ENCODE measurements around the gene LRP1B. TPM values are rescaled to one million over a fixed set of nuclear protein-coding genes. Genes with fewer than 3 reads are reported as not detected.

Gene LRP1B
- total RNA-seq, 6 experiments from 2014 or later: 0.06 to 1.7 (median 0.15) TPM; not detected in 1

DNA sequence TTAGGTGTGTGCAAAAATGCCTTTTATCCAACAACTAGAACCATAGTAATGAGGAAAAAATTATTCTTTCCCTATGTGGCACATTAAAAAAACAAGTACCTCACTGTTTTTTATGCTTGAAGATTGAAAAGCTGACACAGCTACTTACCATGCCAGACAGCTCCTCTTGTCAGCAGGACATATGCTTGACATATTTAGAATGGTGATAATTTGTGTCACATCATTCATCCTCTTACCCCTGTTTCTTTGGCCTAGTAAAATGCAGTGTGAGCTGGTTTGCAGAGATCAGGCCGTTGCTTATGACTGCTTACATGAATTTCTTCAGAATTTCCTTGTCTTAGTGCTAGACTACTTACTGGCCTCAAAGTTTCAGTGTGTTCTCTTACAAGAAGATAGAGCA lies 869.9 kb downstream of the LRP1B start:
- Histone ChIP-seq H3K27ac (no peak overlapping the region), H3K27me3 (no peaks in the 10 kb centered on the region), H3K36me3 (no peaks in the 10 kb centered on the region), H3K4me3 (no peak overlapping the region), H3K9me3 (no peaks in the 10 kb centered on the region), H3K4me1 (no peaks in the 10 kb centered on the region)
- whole genome bisulfite sequencing (ENCODE audit: insufficient coverage, low coverage, low lambda C conversion rate, missing lambda C conversion rate): 50% methylated on average over 1 of the region's 1 CpG
- ATAC-seq: no peak
- intact Hi-C loops (cut with DNase I): no loop called here
- no peak for TF ChIP-seq POLR2A (IDR thresholded peaks at IDR 0.05)
- TF ChIP-seq, protein P1, sequence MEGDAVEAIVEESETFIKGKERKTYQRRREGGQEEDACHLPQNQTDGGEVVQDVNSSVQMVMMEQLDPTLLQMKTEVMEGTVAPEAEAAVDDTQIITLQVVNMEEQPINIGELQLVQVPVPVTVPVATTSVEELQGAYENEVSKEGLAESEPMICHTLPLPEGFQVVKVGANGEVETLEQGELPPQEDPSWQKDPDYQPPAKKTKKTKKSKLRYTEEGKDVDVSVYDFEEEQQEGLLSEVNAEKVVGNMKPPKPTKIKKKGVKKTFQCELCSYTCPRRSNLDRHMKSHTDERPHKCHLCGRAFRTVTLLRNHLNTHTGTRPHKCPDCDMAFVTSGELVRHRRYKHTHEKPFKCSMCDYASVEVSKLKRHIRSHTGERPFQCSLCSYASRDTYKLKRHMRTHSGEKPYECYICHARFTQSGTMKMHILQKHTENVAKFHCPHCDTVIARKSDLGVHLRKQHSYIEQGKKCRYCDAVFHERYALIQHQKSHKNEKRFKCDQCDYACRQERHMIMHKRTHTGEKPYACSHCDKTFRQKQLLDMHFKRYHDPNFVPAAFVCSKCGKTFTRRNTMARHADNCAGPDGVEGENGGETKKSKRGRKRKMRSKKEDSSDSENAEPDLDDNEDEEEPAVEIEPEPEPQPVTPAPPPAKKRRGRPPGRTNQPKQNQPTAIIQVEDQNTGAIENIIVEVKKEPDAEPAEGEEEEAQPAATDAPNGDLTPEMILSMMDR (IDR thresholded peaks at IDR 0.05): no peak
- no peak for DNase-seq

DNA sequence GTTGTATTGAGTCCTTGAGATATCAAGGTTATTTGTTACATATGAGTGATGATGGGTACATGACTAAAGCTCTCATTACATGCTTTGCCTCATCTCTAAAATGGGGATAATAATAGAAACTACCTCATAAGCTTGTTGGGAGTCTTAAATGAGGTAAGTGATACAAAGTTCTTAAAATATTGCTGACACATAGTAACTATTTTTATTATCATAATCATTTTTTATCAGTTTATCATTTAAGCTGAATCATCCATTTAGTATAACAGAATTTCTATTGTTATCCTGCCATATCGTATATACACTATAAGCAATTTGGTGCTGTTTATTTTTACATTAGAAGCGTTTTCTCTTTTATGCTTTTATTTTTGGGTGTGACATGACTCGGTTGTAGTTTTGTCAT lies 871.1 kb downstream of the LRP1B start:
- Histone ChIP-seq H3K9me3 (no peaks in the 10 kb centered on the region), H3K4me1 (no peaks in the 10 kb centered on the region), H3K27me3 (no peaks in the 10 kb centered on the region), H3K36me3 (no peaks in the 10 kb centered on the region), H3K4me3 (no peak overlapping the region), H3K27ac (no peak overlapping the region)
- intact Hi-C loops (cut with DNase I): no loop called here
- ATAC-seq (no peak), DNase-seq (no peak)
- no peak for TF ChIP-seq POLR2A (IDR thresholded peaks at IDR 0.05)
- TF ChIP-seq, protein P1 (IDR thresholded peaks at IDR 0.05): no peak
- WGBS (ENCODE audit: insufficient coverage, low coverage, low lambda C conversion rate, missing lambda C conversion rate): 73% methylated on average over 3 of the region's 3 CpGs

DNA sequence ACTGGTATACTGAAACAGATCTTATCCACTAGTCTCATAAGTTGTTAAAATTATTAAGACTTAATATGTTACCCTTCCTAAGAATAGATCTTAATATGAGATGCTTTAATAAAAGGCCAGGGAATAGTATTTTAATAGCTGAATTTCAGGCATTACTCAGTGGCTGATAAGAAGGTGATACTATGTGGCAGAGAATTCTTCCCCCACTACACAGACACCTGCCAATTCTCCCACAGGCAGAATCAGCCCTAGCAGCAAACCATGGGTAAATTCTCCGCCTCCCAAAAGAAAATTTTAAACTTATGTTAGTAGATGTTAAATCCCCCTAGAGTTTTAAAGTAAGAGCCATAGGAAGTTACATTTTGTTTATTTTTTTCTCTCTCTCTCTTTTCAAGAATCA lies 888.8 kb downstream of the LRP1B start:
- no peak overlapping the region for H3K27ac ChIP-seq
- 77% methylated on average over 1 of the region's 1 CpG for WGBS (ENCODE audit: insufficient coverage, low coverage, low lambda C conversion rate, missing lambda C conversion rate)
- intact Hi-C loops (cut with DNase I): no loop called here
- no peaks in the 10 kb centered on the region for H3K27me3 ChIP-seq
- H3K4me3 ChIP-seq: no peak overlapping the region
- TF ChIP-seq, protein P1 (IDR thresholded peaks at IDR 0.05): no peak
- no peak for TF ChIP-seq POLR2A (IDR thresholded peaks at IDR 0.05)
- peaks cover 0 to 3% (median 0%) of the 10 kb centered on the region in 4 donors for H3K9me3 ChIP-seq
- H3K36me3 ChIP-seq: no peaks in the 10 kb centered on the region
- ATAC-seq (no peak), DNase-seq (no peak)
- H3K4me1 ChIP-seq: no peaks in the 10 kb centered on the region

DNA sequence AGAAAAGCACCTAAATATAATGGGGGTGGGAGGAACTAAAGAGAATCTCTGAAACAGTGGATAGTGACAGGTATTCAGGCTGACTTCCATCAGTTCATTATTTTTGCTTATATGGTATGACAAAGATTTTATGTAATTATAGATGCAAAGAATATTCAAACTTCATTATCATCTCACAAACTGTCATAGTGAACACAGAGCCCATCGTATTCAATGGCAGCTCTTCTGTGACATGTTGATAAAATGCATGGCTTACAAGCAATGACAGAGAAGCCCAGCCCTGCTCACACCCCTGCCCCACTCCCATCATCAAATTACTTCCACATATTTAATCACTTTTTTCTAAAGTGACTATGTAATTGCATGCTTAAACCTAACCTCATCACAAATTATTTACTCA lies 904.3 kb downstream of the LRP1B start:
- H3K4me3 ChIP-seq: no peak overlapping the region
- ATAC-seq: no peak
- 40% methylated on average over 1 of the region's 1 CpG for WGBS (ENCODE audit: insufficient coverage, low coverage, low lambda C conversion rate, missing lambda C conversion rate)
- no peak for TF ChIP-seq POLR2A (IDR thresholded peaks at IDR 0.05)
- TF ChIP-seq, protein P1 (IDR thresholded peaks at IDR 0.05): no peak
- H3K9me3 ChIP-seq: no peaks in the 10 kb centered on the region
- no peak for DNase-seq
- H3K27me3 ChIP-seq: no peaks in the 10 kb centered on the region
- no peaks in the 10 kb centered on the region for H3K4me1 ChIP-seq
- H3K27ac ChIP-seq: no peak overlapping the region
- no peaks in the 10 kb centered on the region for H3K36me3 ChIP-seq
- intact Hi-C loops (cut with DNase I): no loop called here

DNA sequence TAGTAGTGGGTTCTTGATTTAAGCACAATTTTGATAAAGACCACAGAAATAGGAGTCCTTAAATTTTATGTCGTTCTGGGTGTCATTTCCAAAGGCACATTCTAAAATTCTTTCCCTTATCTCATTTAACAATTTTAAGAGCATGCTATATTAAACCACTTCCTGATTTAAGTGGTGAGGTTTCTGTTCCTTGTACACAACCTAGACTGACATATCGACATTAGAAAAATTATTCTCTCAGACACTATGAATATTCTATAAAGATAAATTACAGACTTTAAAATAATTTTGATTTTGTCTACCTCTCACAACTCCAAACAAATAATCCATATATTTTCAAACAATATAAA lies 923.8 kb downstream of the LRP1B start:
- no peaks in the 10 kb centered on the region for H3K4me1 ChIP-seq
- H3K4me3 ChIP-seq: no peak overlapping the region
- intact Hi-C loops (cut with DNase I): no loop called here
- no peak for ATAC-seq
- DNase-seq: no peak
- TF ChIP-seq POLR2A (IDR thresholded peaks at IDR 0.05): no peak
- TF ChIP-seq, protein P1 (IDR thresholded peaks at IDR 0.05): no peak
- no peaks in the 10 kb centered on the region for H3K27me3 ChIP-seq
- no peaks in the 10 kb centered on the region for H3K36me3 ChIP-seq
- H3K27ac ChIP-seq: no peak overlapping the region
- 38% methylated on average over 2 of the region's 2 CpGs for WGBS (ENCODE audit: insufficient coverage, low coverage, low lambda C conversion rate, missing lambda C conversion rate)
- no peaks in the 10 kb centered on the region for H3K9me3 ChIP-seq

Measured in right lobe of liver (tissue), 6 donors.